NCI-H146 treated with DMSO at 0.1 percent for 48 hours (cell line): ENCODE data around the gene ADSL.

Experiments
- DNase-seq: peaks from one replicate; lab custom pipeline; 2025; ENCODE audit not compliant: unreplicated experiment; lab: John Stamatoyannopoulos, UW

The ADSL gene

GRCh38 chr22:40434745-40435144 is 88.4 kb downstream of the ADSL start:
- no peak for DNase-seq

- peak; percentile 16 for DNase-seq
These were observed 90.5 kb downstream of the ADSL start for GRCh38 chr22:40436505-40437431.
